ENCODE data around the gene AP4E1.

DNA sequence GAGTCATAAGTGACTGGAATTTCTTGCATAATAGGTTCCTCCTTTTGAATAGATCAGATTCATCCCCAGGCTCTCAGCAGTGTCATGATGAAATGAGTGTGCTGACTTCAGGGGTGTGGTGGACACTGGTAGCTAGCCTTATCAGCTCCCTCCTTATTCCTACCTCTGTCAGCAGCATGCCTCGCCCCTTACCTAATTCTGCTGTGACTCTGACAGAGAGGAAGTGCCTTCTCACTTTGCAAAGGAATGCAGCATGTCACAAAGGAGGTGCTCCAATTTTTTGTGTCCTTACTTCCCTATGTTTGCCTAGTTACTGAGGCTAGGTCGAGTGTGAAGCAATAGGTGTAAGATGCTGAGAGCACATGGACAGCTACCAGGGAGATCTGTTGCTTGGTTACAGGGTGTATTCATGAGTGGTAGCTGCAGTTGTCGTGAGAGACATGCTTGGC, 95.6 kb downstream of the AP4E1 start:
- TF ChIP-seq CTCF (conservative IDR thresholded peaks at IDR 0.05; ENCODE audit: low read depth, low read length): no peak
- TF ChIP-seq RAD21 (IDR thresholded peaks at IDR 0.05; ENCODE audit: low read length): no peak
- TF ChIP-seq, protein P1, sequence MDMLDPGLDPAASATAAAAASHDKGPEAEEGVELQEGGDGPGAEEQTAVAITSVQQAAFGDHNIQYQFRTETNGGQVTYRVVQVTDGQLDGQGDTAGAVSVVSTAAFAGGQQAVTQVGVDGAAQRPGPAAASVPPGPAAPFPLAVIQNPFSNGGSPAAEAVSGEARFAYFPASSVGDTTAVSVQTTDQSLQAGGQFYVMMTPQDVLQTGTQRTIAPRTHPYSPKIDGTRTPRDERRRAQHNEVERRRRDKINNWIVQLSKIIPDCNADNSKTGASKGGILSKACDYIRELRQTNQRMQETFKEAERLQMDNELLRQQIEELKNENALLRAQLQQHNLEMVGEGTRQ (IDR thresholded peaks at IDR 0.05; ENCODE audit: low read depth, low read length): no peak
- TF ChIP-seq BHLHE40 (IDR thresholded peaks at IDR 0.05; ENCODE audit: low read depth, low read length): no peak
- no peak for TF ChIP-seq POLR2A (IDR thresholded peaks at IDR 0.05; ENCODE audit: low read depth, low read length)
- no peak for TF ChIP-seq RFX5 (IDR thresholded peaks at IDR 0.05; ENCODE audit: low read depth, low read length)
- TF ChIP-seq CEBPB (IDR thresholded peaks at IDR 0.05; ENCODE audit: low read depth, low read length): peak; percentile 35; the same call in 1 of the 2 replicates
- TF ChIP-seq MAZ (IDR thresholded peaks at IDR 0.05; ENCODE audit: borderline replicate concordance, low read depth, low read length): no peak
- TF ChIP-seq SMC3 (IDR thresholded peaks at IDR 0.05; ENCODE audit: low read depth, low read length): no peak
- TF ChIP-seq, protein P2, sequence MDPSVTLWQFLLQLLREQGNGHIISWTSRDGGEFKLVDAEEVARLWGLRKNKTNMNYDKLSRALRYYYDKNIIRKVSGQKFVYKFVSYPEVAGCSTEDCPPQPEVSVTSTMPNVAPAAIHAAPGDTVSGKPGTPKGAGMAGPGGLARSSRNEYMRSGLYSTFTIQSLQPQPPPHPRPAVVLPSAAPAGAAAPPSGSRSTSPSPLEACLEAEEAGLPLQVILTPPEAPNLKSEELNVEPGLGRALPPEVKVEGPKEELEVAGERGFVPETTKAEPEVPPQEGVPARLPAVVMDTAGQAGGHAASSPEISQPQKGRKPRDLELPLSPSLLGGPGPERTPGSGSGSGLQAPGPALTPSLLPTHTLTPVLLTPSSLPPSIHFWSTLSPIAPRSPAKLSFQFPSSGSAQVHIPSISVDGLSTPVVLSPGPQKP (IDR thresholded peaks at IDR 0.05; ENCODE audit: borderline replicate concordance, low read depth, low read length): no peak
- TF ChIP-seq RCOR1 (IDR thresholded peaks at IDR 0.05; ENCODE audit: insufficient replicate concordance, low read length): no peak

Measured in IMR-90 (cell line).